Activated naive CD8-positive, alpha-beta T cell treated with anti-CD3 and anti-CD28 coated beads, Interleukin-2, amount 10 ng/mL, durations not matched to agents 7 days and 5 days (primary cell): ENCODE results near the gene MSH4. TPM values are rescaled to one million over a fixed set of nuclear protein-coding genes. Genes with fewer than 3 reads are reported as not detected.
"Not testable (repeated sequence)": the region's sequence is repeated elsewhere in the genome, so short reads cannot be mapped to it uniquely, and the experiment has no call there.

ENCODE experiments used
- ATAC-seq: fragments of 150-1000 bp; cut with Tn5 transposase; one replicate; pipeline ENCODE4 v1.10.0; 2021; ENCODE audit warnings: low read depth, moderate library complexity
- POLR2A ChIA-PET: fragments of 350-600 bp; sonication (Branson Sonifier 250); formaldehyde crosslinking; loops from one replicate; lab custom pipeline; 2021; ENCODE audit warnings: antibody characterized with exemption; lab: Charles Lee
- DNase-seq: peaks from one replicate; pipeline ENCODE4 v3.0.0; 2021
- H3K27ac Mint-ChIP-seq: one replicate; pipeline ENCODE4 v1.8.0; 2022; ENCODE audit warnings: mild to moderate bottlenecking, mixed read lengths
- H3K27me3 Mint-ChIP-seq: one replicate; pipeline ENCODE4 v1.8.0; 2022; ENCODE audit warnings: mild to moderate bottlenecking, moderate library complexity, mixed read lengths
- H3K36me3 Mint-ChIP-seq: one replicate; pipeline ENCODE4 v1.8.0; 2021; ENCODE audit warnings: mild to moderate bottlenecking, mixed read lengths
- H3K4me1 Mint-ChIP-seq: one replicate; pipeline ENCODE4 v1.8.0; 2021; ENCODE audit warnings: mixed read lengths
- H3K4me3 Mint-ChIP-seq: one replicate; pipeline ENCODE4 v1.8.0; 2022; ENCODE audit warnings: mild to moderate bottlenecking, moderate library complexity, mixed read lengths
- H3K9me3 Mint-ChIP-seq: one replicate; pipeline ENCODE4 v1.8.0; 2021; ENCODE audit warnings: mixed read lengths
- total RNA-seq, 2 experiments: library from RNA; stranded (reverse); gene quantifications; one replicate each; pipeline ENCODE4 v1.2.3, GENCODE V29; 2021

MSH4 gene
- total RNA-seq, 2 experiments from 2014 or later: 0.40 to 0.67 TPM

- Mint-ChIP-seq H3K27me3 (no peaks in the 10 kb centered on the region), H3K9me3 (no peaks in the 10 kb centered on the region), H3K4me3 (no peak overlapping the region), H3K36me3 (no peaks in the 10 kb centered on the region), H3K27ac (no peak overlapping the region), H3K4me1 (no peaks in the 10 kb centered on the region)
- ATAC-seq (no peak), DNase-seq (no peak)
- POLR2A ChIA-PET: no interaction called here
Observed at GRCh38 chr1:75808921-75809320, 12.2 kb downstream of the MSH4 start.

- H3K9me3 Mint-ChIP-seq, ATAC-seq, POLR2A ChIA-PET, H3K4me1 Mint-ChIP-seq, H3K36me3 Mint-ChIP-seq, DNase-seq, H3K27me3 Mint-ChIP-seq, H3K27ac Mint-ChIP-seq, H3K4me3 Mint-ChIP-seq: not testable (repeated sequence)
Observed at GRCh38 chr1:75810113-75810512, 13.4 kb downstream of the MSH4 start.

GRCh38 chr1:75811211-75811981, 14.7 kb downstream of the MSH4 start:
- Mint-ChIP-seq H3K4me1 (no peaks in the 10 kb centered on the region), H3K9me3 (no peaks in the 10 kb centered on the region), H3K27me3 (no peaks in the 10 kb centered on the region), H3K4me3 (no peak overlapping the region), H3K27ac (no peak overlapping the region), H3K36me3 (no peaks in the 10 kb centered on the region)
- DNase-seq (no peak), ATAC-seq (no peak)
- POLR2A ChIA-PET: no interaction called here

GRCh38 chr1:75812065-75812464, 15.4 kb downstream of the MSH4 start:
- no peak overlapping the region for H3K4me3 Mint-ChIP-seq
- no peaks in the 10 kb centered on the region for H3K4me1 Mint-ChIP-seq
- ATAC-seq (no peak), DNase-seq (no peak)
- POLR2A ChIA-PET: no interaction called here
- H3K36me3 Mint-ChIP-seq: no peaks in the 10 kb centered on the region
- no peak overlapping the region for H3K27ac Mint-ChIP-seq
- H3K9me3 Mint-ChIP-seq: no peaks in the 10 kb centered on the region
- no peaks in the 10 kb centered on the region for H3K27me3 Mint-ChIP-seq

- H3K9me3 Mint-ChIP-seq, POLR2A ChIA-PET, DNase-seq, ATAC-seq, H3K4me1 Mint-ChIP-seq, H3K36me3 Mint-ChIP-seq, H3K27ac Mint-ChIP-seq, H3K4me3 Mint-ChIP-seq, H3K27me3 Mint-ChIP-seq: not testable (repeated sequence)
Observed at GRCh38 chr1:75823596-75823995, 26.9 kb downstream of the MSH4 start.

GRCh38 chr1:75836528-75837100, 39.9 kb downstream of the MSH4 start:
- Mint-ChIP-seq H3K9me3 (peaks cover 20% of the 10 kb centered on the region), H3K36me3 (no peaks in the 10 kb centered on the region), H3K4me1 (peaks cover 4% of the 10 kb centered on the region), H3K27me3 (peaks cover 3% of the 10 kb centered on the region), H3K4me3 (no peak overlapping the region), H3K27ac (no peak overlapping the region)
- ATAC-seq (no peak), DNase-seq (no peak)
- POLR2A ChIA-PET: no interaction called here

- peaks cover 4% of the 10 kb centered on the region for H3K4me1 Mint-ChIP-seq
- DNase-seq (no peak), ATAC-seq (no peak)
- POLR2A ChIA-PET: no interaction called here
- no peak overlapping the region for H3K27ac Mint-ChIP-seq
- peaks cover 16% of the 10 kb centered on the region for H3K9me3 Mint-ChIP-seq
- H3K27me3 Mint-ChIP-seq: no peaks in the 10 kb centered on the region
- H3K36me3 Mint-ChIP-seq: no peaks in the 10 kb centered on the region
- H3K4me3 Mint-ChIP-seq: no peak overlapping the region
Observed at GRCh38 chr1:75838079-75838478, 41.4 kb downstream of the MSH4 start.

GRCh38 chr1:75841421-75841820, 44.7 kb downstream of the MSH4 start:
- Mint-ChIP-seq H3K27me3 (no peaks in the 10 kb centered on the region), H3K9me3 (peaks cover 10% of the 10 kb centered on the region), H3K36me3 (no peaks in the 10 kb centered on the region), H3K4me3 (no peak overlapping the region), H3K27ac (no peak overlapping the region), H3K4me1 (peaks cover 4% of the 10 kb centered on the region)
- DNase-seq: no peak
- no peak for ATAC-seq
- POLR2A ChIA-PET: no interaction called here

- no peaks in the 10 kb centered on the region for H3K4me1 Mint-ChIP-seq
- no peaks in the 10 kb centered on the region for H3K36me3 Mint-ChIP-seq
- POLR2A ChIA-PET: no interaction called here
- DNase-seq (no peak), ATAC-seq (no peak)
- no peaks in the 10 kb centered on the region for H3K9me3 Mint-ChIP-seq
- no peak overlapping the region for H3K4me3 Mint-ChIP-seq
- H3K27ac Mint-ChIP-seq: no peak overlapping the region
- H3K27me3 Mint-ChIP-seq: no peaks in the 10 kb centered on the region
Observed at GRCh38 chr1:75845576-75845975, 48.9 kb downstream of the MSH4 start.

GRCh38 chr1:75855010-75855409, 58.3 kb downstream of the MSH4 start:
- POLR2A ChIA-PET: no interaction called here
- Mint-ChIP-seq H3K9me3 (no peaks in the 10 kb centered on the region), H3K27me3 (peaks cover 2% of the 10 kb centered on the region)

GRCh38 chr1:75855734-75856133, 59.1 kb downstream of the MSH4 start:
- ATAC-seq: no peak
- H3K4me1 Mint-ChIP-seq: no peaks in the 10 kb centered on the region
- POLR2A ChIA-PET: no interaction called here
- peaks cover 2% of the 10 kb centered on the region for H3K27me3 Mint-ChIP-seq
- H3K36me3 Mint-ChIP-seq: no peaks in the 10 kb centered on the region
- no peak for DNase-seq
- no peaks in the 10 kb centered on the region for H3K9me3 Mint-ChIP-seq
- H3K27ac Mint-ChIP-seq: no peak overlapping the region
- no peak overlapping the region for H3K4me3 Mint-ChIP-seq

More at GRCh38 chr1:75855010-75855409, 58.3 kb downstream of the MSH4 start:
- no peak for DNase-seq
- Mint-ChIP-seq H3K27ac (no peak overlapping the region), H3K36me3 (no peaks in the 10 kb centered on the region), H3K4me1 (no peaks in the 10 kb centered on the region), H3K4me3 (no peak overlapping the region)
- ATAC-seq: no peak

- Mint-ChIP-seq H3K27ac (no peak overlapping the region), H3K4me3 (no peak overlapping the region), H3K27me3 (no peaks in the 10 kb centered on the region), H3K36me3 (no peaks in the 10 kb centered on the region), H3K9me3 (no peaks in the 10 kb centered on the region), H3K4me1 (no peaks in the 10 kb centered on the region)
- ATAC-seq (no peak), DNase-seq (no peak)
- POLR2A ChIA-PET: no interaction called here
Observed at GRCh38 chr1:75861831-75862230, 65.1 kb downstream of the MSH4 start.

- ATAC-seq (no peak), DNase-seq (no peak)
- H3K4me1 Mint-ChIP-seq: no peaks in the 10 kb centered on the region
- H3K4me3 Mint-ChIP-seq: no peak overlapping the region
- POLR2A ChIA-PET: no interaction called here
- H3K9me3 Mint-ChIP-seq: peaks cover 3% of the 10 kb centered on the region
- H3K27ac Mint-ChIP-seq: no peak overlapping the region
- H3K36me3 Mint-ChIP-seq: no peaks in the 10 kb centered on the region
- peaks cover 3% of the 10 kb centered on the region for H3K27me3 Mint-ChIP-seq
Observed at GRCh38 chr1:75870951-75871350, 74.3 kb downstream of the MSH4 start.

- H3K9me3 Mint-ChIP-seq: no peaks in the 10 kb centered on the region
- H3K36me3 Mint-ChIP-seq: no peaks in the 10 kb centered on the region
- no peak for ATAC-seq
- POLR2A ChIA-PET: no interaction called here
- H3K27me3 Mint-ChIP-seq: no peaks in the 10 kb centered on the region
- H3K27ac Mint-ChIP-seq: no peak overlapping the region
- H3K4me3 Mint-ChIP-seq: no peak overlapping the region
- no peaks in the 10 kb centered on the region for H3K4me1 Mint-ChIP-seq
- no peak for DNase-seq
Observed at GRCh38 chr1:75879985-75880384, 83.3 kb downstream of the MSH4 start.
